HFF-Myc (cell line): Measurements from ENCODE around the gene RBM10.

ENCODE experiments used
- DNase-seq: peaks from one replicate; pipeline ENCODE4 v3.0.0-alpha.2; 2011; ENCODE audit warnings: low read depth; ENCODE audit errors: extremely low read depth
- H3K4me3 ChIP-seq: replicated peaks from 2 replicates; pipeline ENCODE4 v1.5.1; 2011; ENCODE audit warnings: low read depth, mild to moderate bottlenecking, control low read depth, low read length
- CTCF ChIP-seq: IDR thresholded peaks from 2 replicates; pipeline ENCODE4 v1.5.1; 2012; ENCODE audit warnings: mild to moderate bottlenecking, low read depth, low read length, control low read depth; ENCODE audit errors: missing control alignments

The RBM10 gene

GRCh38 chrX:47209508-47210238, 64.7 kb downstream of the RBM10 start:
- DNase-seq, result no peak
- TF ChIP-seq CTCF, result no peak
- no peak overlapping the region for H3K4me3 ChIP-seq

GRCh38 chrX:47210661-47211425, 65.8 kb downstream of the RBM10 start:
- TF ChIP-seq CTCF, result no peak
- no peak for DNase-seq
- no peak overlapping the region for H3K4me3 ChIP-seq

GRCh38 chrX:47212381-47213293, 67.6 kb downstream of the RBM10 start:
- no peak for TF ChIP-seq CTCF
- no peak for DNase-seq
- no peak overlapping the region for H3K4me3 ChIP-seq

- DNase-seq, result no peak
- no peak overlapping the region for H3K4me3 ChIP-seq
- no peak for TF ChIP-seq CTCF
Observed at GRCh38 chrX:47214435-47215077, 69.5 kb downstream of the RBM10 start.

GRCh38 chrX:47215291-47215900, 70.4 kb downstream of the RBM10 start:
- TF ChIP-seq CTCF, result no peak
- no peak for DNase-seq
- no peak overlapping the region for H3K4me3 ChIP-seq
